IMR-90 (cell line): Measurements from ENCODE around the gene MED17.

Experiments
- BHLHE40 ChIP-seq: fragments of 150-350 bp; IDR thresholded peaks from 2 replicates; pipeline ENCODE4 v1.6.1; 2016; ENCODE audit warnings: mild to moderate bottlenecking, low read depth, low read length
- CEBPB ChIP-seq: IDR thresholded peaks from 2 replicates; pipeline ENCODE4 v1.6.1; 2012; ENCODE audit warnings: low read depth, low read length, improper control_type of control experiment
- CHD1 ChIP-seq: IDR thresholded peaks from 2 replicates; pipeline ENCODE4 v1.6.1; 2012; ENCODE audit warnings: low read depth, low read length, improper control_type of control experiment
- CTCF ChIP-seq: conservative IDR thresholded peaks from 2 replicates; pipeline ENCODE4 v1.5.1; 2012; ENCODE audit warnings: mild to moderate bottlenecking, low read depth, low read length, improper control_type of control experiment
- ELK1 ChIP-seq: fragments of 150-350 bp; IDR thresholded peaks from 2 replicates; pipeline ENCODE4 v1.6.1; 2016; ENCODE audit warnings: low read depth, mild to moderate bottlenecking, low read length, moderate library complexity, borderline replicate concordance
- FOS ChIP-seq: fragments of 150-350 bp; IDR thresholded peaks from 2 replicates; pipeline ENCODE4 v1.6.1; 2016; ENCODE audit warnings: low read depth, low read length
- NFE2L2 ChIP-seq: fragments of 150-350 bp; IDR thresholded peaks from 2 replicates; pipeline ENCODE4 v1.6.1; 2016; ENCODE audit warnings: low read depth, mild to moderate bottlenecking, low read length
- POLR2A ChIP-seq: IDR thresholded peaks from 2 replicates; pipeline ENCODE4 v1.6.1; 2012; ENCODE audit warnings: mild to moderate bottlenecking, low read depth, low read length
- RAD21 ChIP-seq: IDR thresholded peaks from 2 replicates; pipeline ENCODE4 v1.6.1; 2012; ENCODE audit warnings: low read length, improper control_type of control experiment
- RFX5 ChIP-seq: IDR thresholded peaks from 2 replicates; pipeline ENCODE4 v1.8.0; 2012; ENCODE audit warnings: low read depth, mild to moderate bottlenecking, low read length, moderate library complexity
- SMC3 ChIP-seq: fragments of 150-350 bp; IDR thresholded peaks from 2 replicates; pipeline ENCODE4 v1.6.1; 2016; ENCODE audit warnings: low read depth, mild to moderate bottlenecking, antibody characterized with exemption, low read length, moderate library complexity
- USF2 ChIP-seq: fragments of 150-350 bp; IDR thresholded peaks from 2 replicates; pipeline ENCODE4 v1.6.1; 2017; ENCODE audit warnings: mild to moderate bottlenecking, antibody characterized with exemption, low read length, low read depth

GRCh38 chr11:93822359-93822758 is 38.3 kb downstream of the MED17 start:
- TF ChIP-seq CTCF (no peak), POLR2A (no peak), NFE2L2 (no peak), SMC3 (no peak), CEBPB (no peak), USF2 (no peak), RFX5 (no peak), RAD21 (no peak), ELK1 (no peak), CHD1 (no peak), BHLHE40 (no peak), FOS (no peak)
